GM21786 (cell line): ENCODE results near the gene PTPN21.

Experiments used
- ATAC-seq: cut with Tn5 transposase; IDR thresholded peaks from one replicate; pipeline ENCODE4 v1.9.1; 2021; ENCODE audit not compliant: unreplicated experiment

Gene PTPN21

DNA sequence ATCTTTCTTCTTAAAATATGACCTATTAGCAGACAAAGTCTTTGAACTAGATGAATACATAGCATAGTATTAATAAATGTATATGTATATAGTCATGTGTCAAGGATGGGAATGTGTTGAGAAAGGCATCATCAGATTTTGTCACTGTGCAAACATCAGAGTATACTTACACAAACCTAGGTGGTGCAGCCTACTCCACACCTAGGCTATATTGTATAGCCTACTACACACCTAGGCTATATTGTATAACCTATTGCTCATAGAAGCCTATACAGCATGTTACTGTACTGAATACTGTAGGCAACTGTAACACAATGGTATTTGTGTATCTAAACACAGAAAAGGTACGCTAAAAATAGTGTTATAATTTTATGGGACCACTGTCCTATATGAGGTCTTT, 47.6 kb downstream of the PTPN21 start:
- no peak for ATAC-seq

DNA sequence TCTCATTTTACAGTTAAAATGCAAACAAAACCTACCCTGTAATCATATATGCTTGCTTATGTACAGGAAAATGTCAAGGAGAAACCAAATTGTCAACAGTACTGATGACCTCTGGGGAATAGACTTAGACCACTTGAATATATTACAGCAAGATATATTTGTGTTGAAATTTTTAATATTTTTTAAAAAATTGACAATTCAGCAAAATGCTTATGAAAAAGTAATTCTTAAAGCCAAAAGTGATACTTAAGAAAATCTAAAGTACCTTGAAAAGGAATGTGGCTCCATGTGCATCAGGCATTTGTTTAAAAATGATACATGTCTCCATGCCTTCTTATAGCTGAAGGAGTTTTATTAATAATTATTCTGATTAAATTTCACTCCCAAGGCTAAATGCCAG, 49.2 kb downstream of the PTPN21 start:
- no peak for ATAC-seq

DNA sequence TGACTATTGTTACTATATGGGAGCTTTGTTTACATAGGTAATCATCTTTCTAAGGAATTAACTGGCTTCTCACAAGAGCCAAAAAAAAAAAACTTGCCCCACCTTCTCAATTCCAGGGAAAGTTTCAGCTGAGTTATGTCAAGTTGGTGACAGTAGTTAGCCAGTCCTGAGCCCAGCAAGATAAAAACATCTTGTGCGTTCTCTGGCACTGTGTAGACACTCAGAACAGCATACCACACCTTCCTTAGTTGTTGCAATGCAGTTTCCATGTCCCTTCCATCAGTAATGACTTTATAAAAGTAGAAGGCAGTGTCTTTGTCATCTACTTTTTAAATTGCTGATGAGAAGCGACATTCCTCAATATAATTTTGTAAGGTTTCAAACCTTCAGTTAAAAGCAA, 50.2 kb downstream of the PTPN21 start:
- ATAC-seq = no peak

DNA sequence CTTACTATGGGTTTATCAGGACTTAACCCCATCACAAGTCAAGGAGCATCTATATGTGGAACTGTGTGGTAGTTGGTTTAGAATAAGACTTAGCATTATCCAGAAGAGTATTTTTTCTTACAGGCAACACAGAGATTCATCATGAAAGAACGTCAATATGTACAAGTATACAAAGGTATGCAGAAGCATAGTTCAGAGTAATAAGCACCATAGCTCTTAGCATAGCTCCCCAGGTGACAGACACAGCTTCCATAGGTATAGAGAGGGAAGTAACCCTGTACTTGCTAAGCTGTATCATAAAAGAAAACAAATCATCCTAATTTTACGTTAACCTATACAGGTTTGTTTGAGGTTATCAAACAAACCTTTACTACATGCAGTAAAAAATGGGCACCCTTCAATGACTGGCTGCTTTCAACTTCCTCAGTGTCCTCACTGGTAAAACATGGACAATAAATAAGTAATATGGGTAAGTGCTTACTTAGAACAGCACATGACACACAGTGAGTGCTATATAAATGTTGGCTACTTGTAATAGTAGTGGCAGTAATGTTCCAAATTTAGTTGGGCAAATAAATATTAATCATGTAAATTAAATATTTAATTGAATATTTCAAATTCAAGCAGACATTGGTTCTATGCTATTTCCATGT, 50.9 kb downstream of the PTPN21 start:
- ATAC-seq = no peak

DNA sequence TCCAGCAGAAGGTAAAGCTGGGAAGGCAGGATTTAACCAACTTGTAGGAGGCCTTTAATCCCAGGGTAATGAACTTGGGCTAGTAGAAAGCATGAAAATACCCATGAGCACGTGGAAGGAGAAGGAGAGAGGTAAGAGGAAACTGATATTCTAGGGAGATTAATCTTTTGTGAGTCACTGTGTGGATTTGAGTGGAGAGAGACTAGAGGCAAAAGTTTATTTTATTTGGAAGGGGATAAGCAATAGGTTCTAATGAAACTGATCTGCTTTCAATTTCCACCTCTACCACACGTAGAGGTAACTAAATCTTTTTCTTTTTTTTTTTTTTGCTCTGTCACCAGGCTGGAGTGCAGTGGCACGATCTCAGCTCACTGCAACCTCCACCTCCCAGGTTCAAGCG, 52.1 kb downstream of the PTPN21 start:
- ATAC-seq = no peak

DNA sequence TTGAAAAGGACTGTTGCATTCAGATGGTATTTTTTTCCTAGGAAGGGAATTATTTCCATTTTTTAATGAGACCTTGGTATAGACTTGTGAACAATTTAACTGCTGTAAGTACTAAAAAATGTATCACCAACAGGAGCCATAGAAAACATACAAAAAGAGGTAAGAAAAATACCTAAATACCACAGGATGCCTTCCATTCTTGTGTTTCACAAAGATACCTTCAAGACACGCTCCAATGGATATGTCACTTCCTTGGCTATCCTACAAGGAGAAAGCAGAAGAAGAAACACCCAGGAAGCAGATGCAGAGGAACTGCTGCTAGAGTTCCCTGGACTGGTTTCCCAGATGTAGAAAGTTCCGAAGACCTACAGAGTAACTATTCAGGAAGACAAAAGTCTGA, 54.2 kb downstream of the PTPN21 start:
- ATAC-seq = no peak

DNA sequence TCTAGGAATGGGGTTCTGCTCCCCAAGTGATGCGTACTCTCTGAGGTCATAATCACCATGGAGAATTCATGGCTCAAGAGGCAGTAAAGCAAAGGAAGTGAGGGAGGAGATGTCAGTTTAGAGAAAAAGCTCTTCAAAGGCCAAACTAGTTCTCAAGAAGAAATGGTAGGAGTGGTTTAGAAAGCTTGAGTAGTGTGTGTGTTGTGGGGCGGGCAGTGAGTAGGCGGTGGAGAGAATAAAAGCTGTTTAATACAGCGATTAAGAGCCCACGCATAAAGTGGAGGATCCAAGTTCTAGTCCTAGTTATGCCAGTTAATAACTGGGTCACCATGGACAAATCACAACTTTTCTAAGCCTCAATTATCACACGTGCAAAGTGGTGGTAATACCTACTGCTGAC, 55.6 kb downstream of the PTPN21 start:
- ATAC-seq = no peak

DNA sequence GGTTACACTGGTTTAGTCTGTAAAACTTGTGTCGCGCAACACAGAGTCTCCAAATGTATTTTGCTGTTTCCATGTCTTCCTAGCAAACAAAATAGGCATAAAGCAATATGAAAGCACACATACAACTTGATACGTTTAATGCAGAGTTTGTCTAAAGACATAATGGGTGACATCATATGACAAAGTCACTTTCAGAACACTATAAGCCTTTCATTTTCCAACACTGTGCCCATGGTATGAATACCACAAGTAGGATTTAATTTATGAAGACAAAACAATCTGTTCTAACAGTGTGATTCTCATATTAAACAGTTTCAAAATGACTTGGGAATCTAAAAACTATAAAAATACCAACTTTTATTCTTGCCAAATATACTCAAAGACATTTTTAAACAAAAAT, 58.4 kb downstream of the PTPN21 start:
- ATAC-seq = no peak

DNA sequence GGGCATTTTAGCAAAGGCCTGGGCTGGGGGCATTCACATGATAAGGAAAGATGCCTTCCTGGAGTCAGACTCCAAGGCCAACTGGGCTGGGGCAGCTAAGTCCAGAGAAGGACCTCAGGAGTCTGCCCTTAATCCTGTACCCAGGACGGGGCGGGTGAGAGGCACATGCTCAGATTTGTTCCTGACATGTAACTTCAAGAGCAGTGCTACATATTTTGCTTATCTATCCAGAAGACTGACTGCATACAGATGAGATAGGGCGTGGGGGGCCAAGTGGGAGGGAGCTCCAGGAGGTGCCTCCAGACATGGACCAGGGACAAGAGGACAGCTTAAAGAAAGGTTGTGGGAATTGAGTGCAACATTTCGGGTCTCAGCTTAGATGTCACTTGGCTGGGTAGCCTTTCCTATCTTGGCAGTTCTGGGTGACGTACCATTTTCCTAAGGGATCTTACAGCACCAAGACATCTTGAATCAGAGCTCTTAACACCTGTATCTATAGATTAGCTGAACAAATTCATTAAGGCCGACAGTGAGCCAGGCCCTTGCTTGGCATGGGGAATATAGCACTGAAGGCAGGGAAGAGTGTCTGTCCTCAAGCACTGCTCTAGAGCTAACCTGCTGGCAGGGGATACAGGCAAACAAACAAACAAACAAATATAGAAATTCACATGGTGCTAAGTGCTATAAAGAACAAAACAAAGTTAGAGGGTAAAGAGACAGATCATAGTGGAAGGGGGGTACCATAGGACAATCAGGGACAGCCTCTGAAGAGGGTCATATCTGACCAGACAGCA, 61.2 kb downstream of the PTPN21 start:
- no peak for ATAC-seq

DNA sequence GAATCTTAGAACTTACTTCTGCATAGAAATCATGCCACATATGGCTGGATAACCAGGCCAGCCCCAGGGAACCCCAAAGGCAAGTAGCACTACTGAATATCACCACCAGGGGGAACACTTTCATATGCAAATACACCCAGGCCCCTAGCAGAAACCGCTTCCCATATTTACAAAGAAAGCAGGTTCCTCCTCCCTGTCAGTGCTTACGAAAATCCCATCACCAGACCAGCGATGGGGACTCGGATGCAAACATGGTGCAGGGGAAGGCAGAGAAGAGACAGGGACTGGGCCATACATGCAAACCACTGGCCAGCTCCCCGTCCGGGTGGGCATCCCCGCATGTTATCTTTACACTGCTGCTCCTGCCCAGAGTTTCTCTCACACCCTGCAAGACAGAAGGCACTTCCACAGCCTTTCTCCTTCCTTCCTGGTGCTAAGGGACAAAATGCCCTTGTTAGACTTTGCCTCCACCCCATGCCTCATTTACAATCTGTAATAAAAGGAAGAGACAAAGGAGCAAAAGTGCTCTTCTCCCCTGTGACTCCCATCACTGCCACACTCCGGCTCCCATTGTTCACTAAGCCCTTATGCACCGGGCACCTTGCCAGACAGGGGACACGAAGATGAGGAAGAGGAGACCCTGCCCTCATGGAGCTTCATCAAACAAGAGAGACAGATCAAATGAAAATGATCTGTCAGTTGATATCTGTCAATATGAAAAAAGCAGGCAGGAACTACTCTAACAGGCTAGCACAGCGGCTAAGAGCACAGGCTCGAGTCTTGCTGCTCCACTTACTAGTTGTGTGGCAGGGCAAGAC, 62.3 kb downstream of the PTPN21 start:
- peak; percentile 95 for ATAC-seq

DNA sequence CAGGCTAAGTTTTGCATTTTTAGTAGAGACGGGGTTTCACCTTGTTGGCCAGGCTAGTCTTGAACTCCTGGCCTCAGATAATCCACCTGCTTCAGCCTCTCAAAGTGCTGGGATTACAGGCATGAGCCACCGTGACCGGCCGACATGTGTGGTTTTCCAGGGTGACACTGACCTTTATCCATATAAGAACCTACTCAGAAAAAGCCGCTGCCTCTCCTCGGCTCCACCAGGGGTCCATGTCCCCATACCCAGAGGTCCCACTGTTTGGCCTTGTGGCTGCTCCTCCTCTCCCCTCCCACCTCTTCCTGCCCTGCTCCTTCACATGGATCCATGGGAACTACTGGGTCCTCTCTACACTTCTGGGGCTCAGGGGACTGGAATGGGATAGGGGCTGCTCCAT, 64.6 kb downstream of the PTPN21 start:
- no peak for ATAC-seq

DNA sequence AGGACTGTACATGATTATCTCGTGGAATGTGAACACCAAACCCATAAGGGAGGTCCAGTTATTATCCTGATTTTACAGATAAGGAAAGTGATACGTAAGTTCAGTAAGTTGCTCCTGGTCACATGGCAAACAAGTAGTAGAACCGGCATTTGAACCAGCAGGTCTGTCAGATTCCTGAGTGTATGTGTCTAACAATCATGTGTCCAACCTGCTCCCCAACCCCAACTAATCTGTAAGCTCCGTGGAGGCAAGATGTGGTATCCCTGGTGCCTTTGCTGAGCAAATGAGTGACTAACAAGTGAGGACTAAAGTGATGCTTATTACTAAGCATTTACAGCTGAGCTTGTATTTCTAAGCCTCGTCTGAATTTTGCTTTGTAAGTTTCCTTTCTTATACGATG, 65.9 kb downstream of the PTPN21 start:
- no peak for ATAC-seq

DNA sequence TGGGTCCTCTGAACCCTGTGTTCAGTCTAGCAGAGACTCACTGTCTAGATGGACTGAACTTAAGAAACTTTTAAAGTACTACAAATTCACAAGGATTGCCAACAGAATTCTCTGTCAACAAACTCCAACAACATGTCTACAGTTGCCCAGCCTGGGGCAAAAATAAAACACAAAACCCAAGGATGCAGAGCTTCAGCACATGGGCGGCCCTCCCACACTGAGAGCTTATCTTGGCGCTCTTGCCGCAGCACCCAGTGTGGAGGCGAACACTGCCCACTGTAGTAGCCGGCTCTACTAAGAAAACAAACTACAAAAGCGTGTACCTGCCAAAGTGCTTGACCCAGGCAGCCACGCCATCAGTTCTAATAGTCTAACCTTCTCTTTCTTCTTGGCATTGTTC, 66.7 kb downstream of the PTPN21 start:
- no peak for ATAC-seq

DNA sequence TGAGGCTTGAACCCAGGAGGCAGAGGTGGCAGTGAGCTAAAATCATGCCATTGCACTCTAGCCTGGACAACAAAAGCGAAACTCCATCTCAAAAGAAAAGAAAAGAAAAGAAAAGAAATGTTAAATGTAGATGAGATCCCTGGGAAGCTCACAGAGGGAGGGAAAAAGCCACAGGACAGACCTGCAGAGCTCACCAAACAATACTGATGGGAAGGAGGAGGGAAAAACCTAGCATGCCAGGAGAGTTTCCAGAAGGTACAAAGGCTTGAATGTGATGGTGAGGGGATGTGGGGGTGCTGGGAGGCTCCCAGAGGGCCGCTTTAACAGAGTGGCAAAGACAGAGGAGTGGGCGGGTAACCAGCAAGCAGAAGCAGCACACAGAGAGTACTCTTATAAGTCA, 72.3 kb downstream of the PTPN21 start:
- no peak for ATAC-seq

DNA sequence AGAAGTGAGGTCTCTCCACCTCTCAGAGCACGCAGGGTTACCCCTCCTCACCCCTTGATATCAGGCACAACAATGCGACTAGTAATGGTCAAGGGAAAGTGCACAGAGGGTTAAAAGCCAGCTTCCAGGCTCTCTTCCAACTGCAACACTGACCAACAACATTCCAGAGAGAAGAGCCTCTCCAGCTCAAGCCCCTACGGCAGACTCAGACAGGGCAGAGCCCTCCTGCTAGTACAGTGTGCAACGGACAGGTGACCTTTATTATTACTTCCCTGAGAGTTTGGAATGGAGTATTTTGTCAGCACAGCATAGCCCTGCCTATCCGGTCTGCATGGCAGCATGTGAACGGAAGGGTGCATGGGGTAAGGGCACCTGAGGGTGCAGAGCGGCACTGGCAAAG, 73.0 kb downstream of the PTPN21 start:
- ATAC-seq = no peak

DNA sequence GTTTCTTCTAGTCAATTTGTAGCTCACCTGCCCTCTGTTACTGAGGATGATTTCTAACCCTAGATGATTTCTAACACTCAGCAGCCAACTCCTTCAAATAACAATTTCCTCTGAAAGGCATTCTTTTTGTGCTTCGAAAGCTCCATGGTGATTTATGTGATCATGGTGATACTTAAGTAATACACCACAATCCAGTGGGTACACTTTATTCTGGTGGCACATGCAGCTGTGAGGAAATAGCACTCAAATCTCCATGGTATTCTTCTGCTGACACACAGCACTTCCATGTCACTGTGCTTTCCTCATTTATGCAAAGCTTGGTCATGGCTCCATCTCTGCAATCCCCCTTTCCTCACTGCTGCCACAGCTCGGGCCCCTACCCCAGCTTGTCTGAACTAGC, 73.7 kb downstream of the PTPN21 start:
- no peak for ATAC-seq

DNA sequence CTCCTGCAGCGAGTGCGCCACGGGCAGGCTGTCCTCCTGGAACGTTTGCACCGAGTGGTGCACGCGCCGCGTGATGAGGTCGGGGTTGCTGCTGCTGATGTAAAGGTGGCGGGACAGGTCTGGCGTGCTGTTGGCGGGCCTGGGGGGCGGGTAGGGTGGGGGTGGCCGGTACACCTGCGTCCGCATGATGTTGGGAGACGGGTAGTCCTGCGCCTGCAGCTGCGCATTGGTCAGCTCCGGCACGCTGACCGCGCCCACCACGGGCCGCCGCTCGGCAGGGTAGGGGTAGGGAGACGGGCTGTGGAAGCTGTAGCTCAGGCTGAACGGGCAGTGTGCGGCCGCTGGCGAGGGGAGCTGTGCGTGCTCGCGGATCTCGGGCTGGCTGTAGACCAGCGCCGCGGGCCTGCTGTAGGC, 75.2 kb downstream of the PTPN21 start:
- no peak for ATAC-seq

DNA sequence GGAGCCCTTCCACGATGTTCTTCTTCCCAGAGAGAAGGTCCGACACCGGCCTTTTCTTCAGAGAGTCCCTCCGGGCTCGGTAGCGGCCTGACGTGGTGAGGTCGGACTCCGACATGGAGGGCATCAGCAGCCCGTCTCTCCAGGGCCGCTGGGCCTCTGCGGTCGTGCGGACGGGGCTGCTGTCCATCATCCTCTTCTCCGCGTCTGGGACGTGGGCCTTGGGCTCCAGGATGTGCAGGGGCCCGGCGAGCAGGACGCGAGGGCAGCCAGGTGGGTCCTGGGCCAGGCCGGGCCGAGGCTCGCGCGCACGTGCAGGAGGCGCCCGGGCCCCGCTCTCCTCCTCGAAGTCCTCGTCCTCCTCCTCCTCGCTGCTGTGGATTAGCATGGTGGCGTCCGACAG, 75.9 kb downstream of the PTPN21 start:
- no peak for ATAC-seq

DNA sequence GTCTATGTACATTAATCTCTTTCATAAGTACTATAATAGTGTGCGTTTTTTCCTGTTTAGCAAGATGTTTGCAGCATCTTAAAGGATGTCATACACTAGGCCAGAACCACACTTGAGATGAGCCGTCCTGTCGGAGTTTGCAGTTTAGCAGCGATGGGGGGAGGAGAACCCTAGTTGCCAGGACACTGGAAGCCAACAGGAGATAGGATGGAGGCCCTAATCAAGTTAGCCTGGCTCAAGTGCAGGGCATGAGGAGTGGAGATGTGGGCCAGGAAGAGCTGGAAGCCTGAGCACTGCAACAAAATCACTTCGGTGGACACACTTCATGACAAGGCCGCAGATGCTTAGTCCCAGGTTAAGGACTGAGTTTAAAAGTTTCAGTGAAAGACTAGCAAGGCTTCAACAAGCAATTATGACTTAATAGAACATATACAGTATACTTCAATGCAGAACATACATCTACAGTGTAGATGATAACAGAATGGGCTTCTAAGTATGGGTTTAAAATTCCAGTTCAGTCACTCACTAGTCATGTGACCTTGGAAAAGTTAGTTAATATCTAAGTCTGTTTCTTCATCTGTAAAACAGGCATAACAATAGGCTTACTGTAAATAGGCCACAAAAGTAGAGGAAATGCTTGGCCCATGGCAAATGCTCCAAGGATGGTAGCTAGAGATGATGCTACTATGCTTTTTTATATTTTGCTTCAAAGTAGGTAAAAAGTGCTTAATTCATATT, 77.1 kb downstream of the PTPN21 start:
- ATAC-seq = no peak

DNA sequence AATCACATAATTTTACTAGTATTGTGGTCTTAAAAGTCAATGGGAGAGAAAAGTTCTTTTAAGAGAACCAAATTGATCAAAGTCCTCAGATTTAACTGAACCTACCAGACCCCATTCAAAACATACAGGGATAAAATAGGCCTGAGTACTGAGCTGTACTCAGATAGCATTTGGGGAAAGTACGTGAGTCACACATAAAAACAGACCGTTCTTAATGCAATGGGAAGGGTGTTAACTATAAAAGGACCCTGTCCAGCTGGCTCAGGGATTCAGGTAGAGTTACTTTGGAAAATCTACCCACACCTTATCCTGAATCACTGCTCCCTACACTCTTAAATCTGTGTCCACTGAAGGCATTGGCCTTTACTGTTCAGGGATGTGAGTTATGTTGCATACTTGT, 78.0 kb downstream of the PTPN21 start:
- ATAC-seq = no peak

DNA sequence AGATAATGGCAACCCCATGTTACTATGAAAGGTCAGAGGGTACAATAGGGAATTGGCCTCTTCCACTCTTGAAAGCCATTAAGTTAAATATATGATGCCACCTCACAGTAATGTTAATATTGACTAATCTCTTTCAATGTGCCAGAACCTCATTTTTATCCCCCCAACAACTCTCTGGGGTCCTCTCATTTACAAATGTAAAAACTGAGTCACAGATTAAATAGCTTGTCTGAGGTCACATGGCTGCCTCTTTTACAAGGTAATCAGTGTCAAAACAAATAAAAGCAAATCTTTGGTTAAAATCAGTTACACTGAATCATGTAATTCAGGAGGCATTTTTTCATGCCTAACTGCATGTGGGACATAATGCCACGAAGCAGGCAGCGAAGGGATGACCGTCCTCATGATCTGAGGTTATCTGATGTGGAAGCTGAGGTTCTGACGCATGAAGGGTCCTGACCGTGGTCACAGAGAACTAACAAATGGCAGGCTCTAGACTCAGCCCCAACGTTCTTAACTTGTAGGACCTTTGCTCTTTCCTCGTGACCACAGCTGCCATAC, 78.5 kb downstream of the PTPN21 start:
- ATAC-seq = no peak
